GM19240 (cell line): ENCODE measurements around the gene CFAP74.

Source experiments
- DNase-seq: peaks from one replicate; pipeline ENCODE4 v3.0.0; 2011; ENCODE audit warnings: low spot score; ENCODE audit not compliant: insufficient read length

Gene CFAP74, protein sequence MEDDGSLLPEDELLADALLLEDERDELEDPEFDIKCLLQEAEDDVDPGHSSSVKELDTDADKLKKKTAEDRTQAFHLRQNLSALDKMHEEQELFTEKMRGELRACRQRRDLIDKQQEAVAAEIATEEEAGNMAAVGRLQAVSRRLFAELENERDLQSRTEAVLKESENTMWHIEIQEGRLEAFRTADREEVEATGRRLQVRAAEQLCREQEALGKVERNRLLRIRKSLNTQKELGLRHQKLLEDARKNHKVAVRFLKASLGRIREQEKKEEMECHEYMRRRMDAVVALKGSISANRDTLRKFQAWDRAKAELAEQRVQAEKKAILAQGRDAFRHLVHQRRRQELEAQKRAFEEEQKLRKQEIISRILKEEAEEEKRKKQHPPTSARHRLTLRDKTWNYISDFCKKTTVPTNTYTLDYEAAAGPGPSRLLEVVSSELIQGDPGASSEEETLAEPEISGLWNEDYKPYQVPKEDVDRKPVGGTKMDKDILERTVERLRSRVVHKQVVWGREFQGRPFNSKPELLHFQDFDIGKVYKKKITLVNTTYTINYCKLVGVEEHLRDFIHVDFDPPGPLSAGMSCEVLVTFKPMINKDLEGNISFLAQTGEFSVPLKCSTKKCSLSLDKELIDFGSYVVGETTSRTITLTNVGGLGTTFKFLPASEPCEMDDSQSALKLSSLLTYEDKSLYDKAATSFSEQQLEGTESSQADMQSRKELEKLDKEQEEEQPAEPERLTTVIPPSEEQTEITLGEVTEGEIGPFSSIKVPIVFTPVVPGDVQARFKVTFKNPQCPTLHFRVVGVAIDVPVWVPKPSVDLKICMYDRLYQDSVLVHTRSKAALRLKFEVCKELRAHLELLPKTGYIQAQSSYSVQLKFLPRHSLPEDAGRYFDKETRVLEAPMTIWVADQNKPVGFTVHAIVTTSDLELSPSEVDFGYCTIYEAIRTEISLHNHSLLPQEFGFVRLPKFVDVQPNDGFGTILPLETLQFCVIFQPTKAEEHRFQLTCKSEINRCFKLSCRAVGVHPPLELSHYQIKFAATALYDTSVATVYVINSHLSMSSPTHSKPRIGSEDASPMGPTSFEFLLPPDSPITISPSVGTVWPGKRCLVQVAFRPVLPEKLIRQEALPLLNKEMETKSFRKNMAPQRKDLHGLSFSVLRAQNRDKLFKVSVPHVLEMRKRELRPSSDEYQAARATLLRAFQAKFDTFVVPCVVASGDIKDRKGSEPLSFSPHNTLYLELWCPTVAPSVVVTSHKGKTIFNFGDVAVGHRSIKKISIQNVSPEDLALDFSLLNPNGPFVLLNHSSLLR (N-terminal part only)

DNA sequence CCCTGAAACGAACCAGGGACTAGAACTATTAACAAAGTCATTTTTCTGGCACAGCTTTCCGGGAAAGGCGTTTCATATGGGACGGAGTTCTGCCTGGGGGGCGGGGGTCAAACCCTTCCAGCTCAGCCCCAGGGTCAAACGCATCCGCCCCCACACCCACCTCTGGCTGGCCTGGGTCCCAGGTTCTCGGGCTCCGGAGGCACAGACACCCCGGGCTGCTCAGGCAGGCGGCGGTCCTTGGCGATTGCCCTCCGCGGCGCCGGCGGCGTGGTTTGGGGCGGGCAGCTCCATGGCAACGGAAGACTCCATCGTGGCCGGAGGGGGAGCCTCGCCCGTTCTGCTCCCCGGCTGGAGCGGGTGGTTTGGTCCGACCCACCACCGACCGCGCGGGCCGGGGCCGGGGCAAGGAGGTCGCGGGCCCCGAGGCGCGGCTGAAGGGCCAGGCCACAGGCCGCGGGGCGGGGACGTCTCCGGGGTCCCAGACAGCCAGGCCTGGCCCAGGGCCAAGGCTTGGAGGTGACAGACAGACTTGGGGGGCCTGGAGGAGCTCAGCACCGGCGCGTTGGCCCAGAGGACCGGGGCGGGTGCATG, at the start of gene CFAP74:
Gene CFAP74 (minus strand): TSS at position 246 of the 591 bp plus-strand sequence. CDS start 12,830 bp downstream, outside the sequence.
- DNase-seq: no peak

DNA sequence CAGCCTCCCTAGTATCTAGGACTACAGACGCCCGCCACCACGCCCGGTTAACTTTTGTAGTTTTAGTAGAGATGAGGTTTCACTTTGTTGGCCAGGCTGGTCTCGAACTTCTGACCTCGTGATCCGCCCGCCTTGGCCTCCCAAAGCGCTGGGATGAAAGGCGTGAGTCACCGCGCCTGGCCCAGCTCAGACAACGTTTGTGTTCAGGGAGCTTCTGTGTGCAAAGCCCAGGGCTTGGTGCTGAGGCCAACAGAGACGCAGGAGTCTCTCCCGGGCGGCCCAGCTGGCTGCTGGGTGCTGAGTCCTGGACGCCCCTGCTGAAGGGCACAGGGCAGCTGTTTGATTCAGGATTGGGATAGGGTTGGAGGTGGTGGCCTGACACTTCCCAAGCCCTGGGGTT, 49.6 kb upstream of the CFAP74 start:
- DNase-seq: no peak

DNA sequence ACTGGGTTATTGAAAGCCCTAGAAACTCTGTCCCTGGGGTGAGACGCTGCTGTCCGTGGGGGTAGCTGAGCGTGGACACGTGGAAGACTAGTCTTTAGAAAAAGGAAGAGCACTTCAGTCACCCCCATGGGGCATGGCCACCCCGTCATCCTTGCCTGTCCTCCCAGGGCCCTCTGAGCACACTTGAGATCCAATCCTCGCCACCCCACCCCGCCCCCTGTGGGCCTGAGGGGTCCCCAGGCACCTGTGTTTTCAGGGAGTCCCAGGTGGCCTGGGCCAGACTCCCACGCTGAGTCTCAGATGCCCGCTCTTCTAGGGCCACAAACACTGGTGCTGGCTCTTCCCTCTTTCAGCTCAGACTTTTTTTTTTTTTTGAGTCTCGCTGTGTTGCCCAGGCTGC, 49.2 kb upstream of the CFAP74 start:
- DNase-seq: no peak

DNA sequence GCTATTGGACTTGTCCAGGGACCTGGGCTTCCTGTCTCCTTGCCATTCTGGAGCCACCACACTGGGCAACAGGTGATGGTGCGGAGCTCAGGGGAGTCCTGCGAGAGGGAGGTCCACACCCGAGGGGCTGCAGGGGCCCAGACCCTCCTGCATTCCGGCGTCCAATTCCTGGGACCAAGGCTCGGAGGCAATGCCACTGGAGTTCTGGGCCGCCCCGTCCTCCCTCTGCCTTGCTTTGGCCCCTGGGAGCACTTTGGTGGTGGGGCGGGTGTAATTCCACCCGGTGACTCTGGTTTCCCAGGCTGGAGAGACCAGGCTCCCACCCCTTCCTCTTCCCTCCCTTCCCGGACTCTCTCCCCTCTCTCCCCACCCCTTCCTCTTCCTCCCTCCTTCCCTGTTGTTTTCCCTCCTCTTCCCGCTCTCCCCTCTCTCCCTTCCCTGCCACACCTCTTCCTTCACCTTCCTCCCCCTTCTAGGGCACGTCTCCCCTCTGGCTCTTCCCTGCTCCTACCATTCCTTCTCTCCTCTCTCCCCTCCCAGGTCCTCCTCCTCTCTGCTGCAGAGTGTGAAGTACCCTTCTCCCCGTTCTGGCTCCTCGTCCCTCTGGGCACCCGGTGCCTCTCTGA, 48.6 kb upstream of the CFAP74 start:
- DNase-seq: no peak

DNA sequence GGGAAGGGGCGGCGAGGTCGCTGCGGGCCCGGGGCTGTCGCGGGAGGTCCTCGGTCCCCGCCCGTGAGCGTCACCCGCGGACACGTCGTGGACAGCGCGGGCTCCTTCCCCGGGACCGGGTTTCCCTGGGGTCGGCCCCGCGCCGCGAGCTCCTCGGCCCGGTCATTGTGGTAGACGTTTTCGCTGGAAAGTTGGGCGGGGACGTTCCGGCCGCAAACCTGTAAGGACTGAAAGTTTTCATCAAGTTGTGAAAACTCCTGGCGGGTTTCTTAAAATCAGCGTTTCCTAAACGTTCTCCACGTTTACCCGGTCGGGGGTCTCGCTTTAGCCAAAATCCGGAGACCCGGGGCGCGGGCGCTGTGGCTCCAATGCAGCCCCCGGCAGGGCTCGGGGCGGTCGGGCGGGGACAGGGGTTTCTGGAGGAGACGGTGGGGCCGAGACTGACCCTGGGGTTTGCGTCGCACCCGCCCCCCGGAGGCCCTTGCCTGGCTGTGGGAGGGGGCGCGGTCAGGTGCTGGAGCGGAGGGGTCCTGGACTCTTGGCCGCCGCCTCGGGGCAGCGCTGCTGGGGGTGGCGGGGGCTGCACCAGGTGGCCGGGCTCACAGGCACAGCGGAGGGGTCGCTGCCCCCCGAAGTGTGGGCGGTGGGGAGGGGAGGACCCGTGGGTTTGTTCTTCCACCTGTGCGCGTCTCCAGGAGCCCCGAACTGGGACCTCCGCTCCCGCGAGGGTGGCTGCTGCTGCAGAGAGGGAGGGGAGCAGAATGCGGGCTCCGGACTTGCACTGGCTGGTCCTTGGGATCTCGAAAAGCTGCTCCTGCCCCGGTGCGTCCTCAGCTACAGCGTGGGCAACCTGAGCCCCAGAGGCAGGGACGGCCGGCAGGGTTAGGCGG, 47.5 kb upstream of the CFAP74 start:
- DNase-seq: no peak

DNA sequence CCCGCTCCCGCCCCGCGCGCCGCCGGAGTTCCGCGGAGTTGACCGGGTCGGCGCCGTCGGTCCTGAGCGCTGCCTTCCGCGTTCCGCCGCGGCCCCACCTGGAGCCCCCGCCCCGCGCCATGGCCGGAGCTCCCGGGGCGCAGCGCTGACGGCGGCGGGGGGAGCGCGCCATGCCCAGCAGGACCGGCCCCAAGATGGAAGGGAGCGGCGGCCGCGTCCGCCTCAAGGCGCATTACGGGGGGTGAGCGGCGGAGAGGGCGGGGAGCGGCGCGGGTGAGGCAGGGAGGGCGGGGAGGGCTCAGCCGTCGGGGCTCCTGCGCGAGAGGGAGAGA, 46.8 kb upstream of the CFAP74 start:
- no peak for DNase-seq

DNA sequence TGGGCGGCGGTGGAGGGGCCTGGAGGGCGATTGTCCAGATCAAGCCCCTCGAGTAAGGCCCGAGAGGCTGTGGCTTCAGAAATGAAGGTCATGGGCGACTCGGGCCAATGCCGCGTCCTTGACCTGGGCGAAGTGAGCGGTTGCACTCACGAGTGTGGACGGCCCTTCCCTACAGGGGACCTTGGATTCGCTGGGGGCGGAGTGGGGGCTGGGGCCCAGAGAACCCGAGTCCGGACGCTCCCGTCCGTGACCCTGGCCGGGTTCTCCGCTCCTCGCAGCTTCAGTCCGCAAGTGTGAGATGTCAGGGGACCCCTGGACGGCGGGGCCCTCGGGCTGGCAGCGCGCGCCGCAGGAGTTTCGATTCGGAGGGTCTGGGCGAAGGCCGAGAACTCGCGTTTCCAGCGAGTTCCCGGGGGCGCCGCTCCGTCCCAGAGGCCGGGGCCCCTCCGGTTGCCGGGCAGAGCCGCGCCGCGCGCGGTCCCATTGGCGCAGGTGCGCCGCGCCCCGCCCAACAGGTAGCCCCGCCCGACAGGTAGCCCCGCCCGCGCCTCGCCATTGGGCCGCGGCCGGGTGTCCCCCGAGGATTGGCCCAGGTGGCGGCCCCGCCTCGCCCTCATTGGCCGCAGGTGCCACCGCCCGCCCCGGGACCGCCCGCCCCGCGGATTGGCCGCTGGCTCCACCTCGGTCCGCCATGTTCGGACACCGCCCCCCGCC, 46.3 kb upstream of the CFAP74 start, which contains the start of gene PRKCZ:
Gene PRKCZ (plus strand): TSS at position 694 of the 714 bp plus-strand sequence. CDS start 220 bp downstream, outside the sequence.
- no peak for DNase-seq

DNA sequence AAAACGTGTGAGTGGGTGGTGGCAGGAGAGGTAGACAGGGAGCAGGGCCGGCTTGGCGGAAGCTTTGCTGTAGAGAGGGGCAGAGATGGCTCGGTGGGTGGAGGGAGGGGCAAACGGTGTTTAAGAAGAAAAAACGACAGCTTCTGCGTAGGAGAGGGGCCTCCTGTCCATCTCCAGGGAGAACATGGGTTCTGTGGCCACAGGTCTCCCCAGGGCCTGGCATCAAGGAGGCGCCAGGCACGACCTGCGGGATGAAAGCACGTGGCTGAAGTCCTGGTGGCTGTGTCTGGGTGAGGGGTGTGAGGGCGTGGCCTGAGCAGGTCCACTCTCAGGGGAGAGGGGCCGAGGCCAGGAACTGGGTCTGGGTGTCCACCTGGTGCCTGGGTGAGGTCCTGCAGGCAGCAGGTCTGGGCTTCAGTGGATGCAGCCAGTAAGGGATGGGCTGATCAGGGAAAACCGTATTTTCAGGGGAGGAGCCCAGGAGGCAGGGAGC, 45.7 kb upstream of the CFAP74 start:
- DNase-seq: no peak

DNA sequence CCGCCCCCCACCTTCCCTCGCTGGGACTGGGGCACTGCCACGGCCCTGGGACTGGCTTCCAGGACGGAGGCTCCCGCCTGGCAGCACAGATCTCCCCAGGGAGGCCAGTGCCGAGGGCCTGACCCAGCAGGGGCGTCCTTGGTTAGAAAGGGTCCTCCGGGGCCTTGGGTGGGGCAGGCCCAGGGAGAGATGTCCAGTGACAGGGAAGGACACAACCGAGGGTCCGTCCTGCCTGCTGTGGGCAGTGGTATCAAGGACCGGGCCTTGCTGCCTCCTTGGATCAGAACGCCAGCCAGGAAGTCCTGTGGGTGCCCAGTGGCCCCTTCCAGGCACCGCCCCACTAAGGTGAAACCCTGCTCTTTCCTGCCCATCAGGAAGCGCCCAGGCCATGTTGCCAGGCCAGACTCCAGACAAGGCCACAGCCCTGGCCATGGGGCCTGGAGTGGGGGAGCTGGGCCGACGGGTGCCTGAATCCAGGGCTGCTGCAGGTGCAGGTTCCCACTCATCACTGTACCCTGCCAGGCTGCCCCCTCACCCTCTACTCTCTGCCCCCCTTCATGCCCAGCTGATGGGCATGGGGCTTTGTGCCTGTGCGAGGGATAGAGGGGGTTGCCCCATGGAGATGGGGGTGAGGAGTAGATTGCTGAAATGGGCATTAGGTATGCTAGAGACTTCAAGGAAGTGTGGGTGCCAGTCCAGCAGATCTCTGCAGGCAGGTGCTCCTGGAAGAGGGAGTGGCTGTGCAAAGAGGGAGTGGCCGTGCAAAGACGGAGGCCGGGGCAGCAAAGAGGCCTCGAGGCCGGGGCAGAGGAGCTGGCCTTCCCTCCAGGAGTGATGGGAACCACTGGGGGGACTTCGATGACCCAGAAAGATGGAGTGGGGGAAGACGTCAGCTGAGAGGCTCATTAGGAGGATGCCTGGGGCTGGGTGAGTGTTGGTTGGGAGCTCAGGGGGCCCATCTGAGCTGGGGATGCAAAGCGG, 44.5 kb upstream of the CFAP74 start:
- DNase-seq: no peak

DNA sequence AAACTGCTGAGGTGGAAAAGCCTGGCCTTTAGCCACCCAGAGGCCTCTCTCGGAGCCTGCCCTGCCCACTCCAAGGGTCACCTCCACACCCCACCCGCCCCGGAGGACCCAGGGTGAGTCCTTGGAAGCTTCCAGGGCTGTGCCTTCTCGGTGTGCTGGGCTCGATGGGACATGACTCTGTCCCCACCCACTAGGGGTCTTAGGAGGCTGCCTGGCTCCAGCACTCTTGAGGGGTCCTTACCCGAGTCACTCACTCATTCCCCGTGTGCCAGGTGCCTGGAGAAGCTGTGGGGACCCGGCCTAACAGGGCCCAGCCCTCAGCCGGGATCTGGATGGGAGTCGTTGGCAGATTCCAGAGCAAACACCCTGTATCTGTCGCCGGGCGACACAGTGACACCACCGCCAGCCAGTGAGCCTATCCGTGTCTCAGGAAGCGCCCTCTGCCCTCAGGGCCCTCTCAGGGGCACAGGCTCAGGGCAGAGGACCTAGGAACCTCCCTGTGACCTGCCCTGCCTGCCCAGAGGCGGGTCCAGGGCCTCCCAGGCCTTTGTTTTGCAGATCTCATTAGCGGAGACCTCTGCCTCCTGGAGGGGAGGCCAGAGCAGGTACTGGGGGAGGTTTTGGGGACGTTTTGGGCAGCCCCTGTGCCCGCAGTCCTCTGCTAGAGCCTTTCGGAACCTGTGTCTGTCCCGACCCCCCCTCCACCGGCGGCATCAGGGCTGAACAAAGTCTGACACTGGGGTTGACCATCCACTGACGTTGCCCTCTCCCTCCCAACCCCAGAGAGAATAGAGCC, 43.6 kb upstream of the CFAP74 start:
- DNase-seq: no peak

DNA sequence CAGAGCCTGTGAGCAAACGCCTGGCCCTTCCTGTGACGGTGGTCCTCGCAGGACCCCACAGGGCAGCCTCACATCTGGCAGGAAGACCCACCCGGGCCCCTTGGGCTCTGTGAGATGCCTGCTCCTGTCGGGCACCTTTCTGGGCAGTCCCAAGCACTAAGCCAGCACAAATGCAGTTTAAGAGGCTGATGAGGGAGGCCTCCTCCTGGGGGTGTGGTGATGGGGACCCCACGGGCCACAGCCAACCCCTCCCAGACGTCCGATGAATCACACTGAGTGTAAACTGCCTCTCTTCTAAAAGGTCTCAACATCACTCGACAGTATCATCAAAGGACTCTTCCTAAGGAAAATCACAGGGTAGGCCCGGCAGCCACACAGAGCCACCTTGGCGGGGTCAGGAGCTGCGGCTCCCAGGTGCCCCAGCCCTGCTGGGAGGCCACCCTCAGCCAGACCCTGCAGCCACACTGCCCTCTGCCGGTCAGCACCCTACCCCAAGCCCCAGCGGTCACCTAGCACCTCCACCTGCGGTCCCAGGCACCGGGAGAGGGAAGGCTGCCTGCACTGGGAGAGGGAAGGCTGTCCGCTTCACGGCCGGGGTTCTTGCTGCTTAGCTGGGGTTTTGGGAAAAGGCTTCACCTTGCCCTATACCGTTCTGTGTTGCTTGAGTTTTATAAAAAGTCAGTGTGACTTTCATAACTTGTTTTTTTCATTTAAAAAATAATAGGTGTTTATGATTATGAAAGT, 42.8 kb upstream of the CFAP74 start:
- DNase-seq: no peak

DNA sequence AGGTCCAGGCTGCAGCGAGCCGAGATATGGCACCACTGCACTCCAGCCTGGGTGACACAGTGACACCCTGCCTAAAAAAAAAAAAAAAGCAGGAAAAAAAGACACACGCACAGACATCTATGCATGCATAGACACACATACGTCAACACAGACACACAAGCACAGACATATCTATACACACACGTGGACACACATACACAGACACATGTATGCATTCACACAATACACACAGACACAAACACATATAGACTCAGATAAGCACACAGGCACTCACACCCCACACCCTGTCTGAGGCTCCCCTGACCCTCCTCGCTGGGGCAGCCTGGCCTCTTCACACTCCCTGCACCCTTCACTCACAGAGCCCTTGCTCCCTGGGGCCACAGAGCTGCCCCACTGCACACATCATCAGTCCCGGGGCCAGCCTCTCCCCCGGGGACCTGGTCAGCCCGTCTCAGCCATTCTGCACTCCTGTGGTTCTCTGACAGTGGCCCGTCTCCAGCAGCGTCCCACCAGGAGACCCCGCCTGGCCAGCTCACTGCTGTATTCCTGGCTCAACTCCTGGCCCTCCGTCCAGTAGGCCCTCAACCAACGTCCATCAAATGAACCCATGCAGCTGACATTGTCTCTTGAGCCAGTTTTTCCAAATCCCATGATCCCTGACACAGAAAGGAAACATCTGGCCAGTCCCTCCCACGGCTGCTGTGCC, 42.0 kb upstream of the CFAP74 start:
- DNase-seq: no peak

DNA sequence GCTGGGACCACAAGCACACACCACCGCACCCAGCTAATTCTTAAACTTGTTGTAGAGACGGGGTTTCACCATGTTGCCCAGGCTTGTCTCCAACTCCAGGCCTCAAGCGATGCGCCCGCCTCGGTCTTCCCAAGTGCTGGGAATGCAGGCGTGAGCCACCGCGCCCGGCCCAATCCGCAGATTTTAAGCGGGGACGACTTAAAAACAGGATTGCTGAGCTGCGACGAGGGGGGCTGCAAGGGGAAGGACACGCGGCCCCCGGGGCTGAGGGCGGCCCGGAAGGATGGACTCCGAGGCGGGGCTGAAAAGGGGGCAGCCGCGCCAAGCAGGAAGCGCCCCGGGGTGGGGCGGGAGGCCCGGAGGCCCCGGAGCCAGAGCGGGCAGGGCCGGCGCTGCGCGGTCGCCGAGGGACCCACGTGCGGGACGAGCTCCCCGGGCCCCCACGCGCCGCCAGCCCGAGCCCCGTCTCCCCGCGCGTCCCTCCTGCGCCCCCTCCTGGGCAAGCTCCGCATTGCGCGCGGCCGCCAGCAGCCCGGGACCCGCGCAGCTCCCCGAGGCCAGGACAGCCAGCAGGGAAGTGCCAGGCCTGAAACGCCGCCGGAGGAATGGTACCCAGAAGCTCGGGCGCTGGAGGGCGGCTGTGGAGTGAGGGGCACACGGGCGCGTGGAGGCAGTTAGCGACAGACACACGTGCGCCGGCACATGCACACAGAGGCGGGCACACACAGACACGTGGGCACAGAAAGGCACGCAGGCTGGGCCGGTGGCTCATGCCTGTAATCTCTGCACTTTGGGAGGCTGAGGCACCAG, 41.1 kb upstream of the CFAP74 start:
- no peak for DNase-seq

DNA sequence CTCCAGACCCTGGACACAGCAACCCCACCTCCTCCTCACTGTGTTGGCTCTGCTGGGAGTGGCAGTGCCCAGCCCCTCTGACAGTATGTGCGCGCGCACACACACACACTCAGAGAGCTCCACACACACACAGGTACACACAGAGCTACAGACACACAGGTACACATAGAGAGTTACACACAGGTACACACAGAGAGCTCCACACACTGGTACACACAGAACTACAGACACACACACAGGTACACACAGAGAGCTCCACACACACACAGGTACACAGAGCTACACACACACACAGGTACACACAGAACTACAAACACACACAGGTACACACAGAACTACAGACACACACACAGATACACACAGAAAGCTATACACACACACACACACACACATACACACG, 40.3 kb upstream of the CFAP74 start:
- DNase-seq: no peak
